ENCODE measurements around the gene SLC29A3. TPM values are rescaled to one million over a fixed set of nuclear protein-coding genes. Genes with fewer than 3 reads are reported as not detected.

Gene SLC29A3
- total and polyA plus RNA-seq, 2 donors from 2014 or later, result 5.3 to 5.7 TPM

GRCh38 chr10:71280216-71280615, 38.8 kb upstream of the SLC29A3 start:
- no peaks in the 10 kb centered on the region for H3K36me3 ChIP-seq (ENCODE audit: control insufficient read depth in 2 of 3, insufficient read depth in 3 of 3, low read length in 3 of 3)
- no peaks in the 10 kb centered on the region for H3K9me3 ChIP-seq (ENCODE audit: control insufficient read depth in 2 of 3, insufficient read depth in 1 of 3, low read length in 3 of 3)
- no peak overlapping the region for H3K27ac ChIP-seq (ENCODE audit: low read depth in 2 of 2, low read length in 2 of 2)
- no peak for FAIRE-seq
- H3K9ac ChIP-seq (ENCODE audit: low read length in 3 of 3), result no peak overlapping the region
- H3K27me3 ChIP-seq (ENCODE audit: control insufficient read depth, insufficient read depth, low read length), result no peaks in the 10 kb centered on the region
- DNase-seq, result no peak
- TF ChIP-seq CTCF (IDR thresholded peaks at IDR 0.05; ENCODE audit: borderline replicate concordance, extremely low read depth, insufficient read depth), result no peak
- no peak overlapping the region for H3K4me3 ChIP-seq (ENCODE audit: low read length in 3 of 3)
- peaks cover 0 to 20% (median 6%) of the 10 kb centered on the region in 3 donors for H3K4me1 ChIP-seq (ENCODE audit: control insufficient read depth in 2 of 3, insufficient read depth in 2 of 3, low read depth in 1 of 3, low read length in 3 of 3)
- intact Hi-C loops (cut with DNase I), result loop anchor here (10.0 kb wide), 1 partner anchor 365 kb away; no protein-coding TSS in a partner anchor

GRCh38 chr10:71280825-71281224, 38.2 kb upstream of the SLC29A3 start:
- no peaks in the 10 kb centered on the region for H3K36me3 ChIP-seq (ENCODE audit: control insufficient read depth in 2 of 3, insufficient read depth in 3 of 3, low read length in 3 of 3)
- no peak overlapping the region for H3K4me3 ChIP-seq (ENCODE audit: low read length in 3 of 3)
- DNase-seq (no peak), FAIRE-seq (no peak)
- H3K9ac ChIP-seq (ENCODE audit: low read length in 3 of 3), result no peak overlapping the region
- intact Hi-C loops (cut with DNase I), result loop anchor here (10.0 kb wide), 1 partner anchor 366 kb away; no protein-coding TSS in a partner anchor
- H3K4me1 ChIP-seq (ENCODE audit: control insufficient read depth in 2 of 3, insufficient read depth in 2 of 3, low read depth in 1 of 3, low read length in 3 of 3), result peaks cover 0 to 20% (median 6%) of the 10 kb centered on the region in 3 donors
- H3K27me3 ChIP-seq (ENCODE audit: control insufficient read depth, insufficient read depth, low read length), result no peaks in the 10 kb centered on the region
- no peak overlapping the region for H3K27ac ChIP-seq (ENCODE audit: low read depth in 2 of 2, low read length in 2 of 2)
- no peaks in the 10 kb centered on the region for H3K9me3 ChIP-seq (ENCODE audit: control insufficient read depth in 2 of 3, insufficient read depth in 1 of 3, low read length in 3 of 3)
- no peak for TF ChIP-seq CTCF (IDR thresholded peaks at IDR 0.05; ENCODE audit: borderline replicate concordance, extremely low read depth, insufficient read depth)

- FAIRE-seq (no peak), DNase-seq (no peak)
- TF ChIP-seq CTCF (IDR thresholded peaks at IDR 0.05; ENCODE audit: borderline replicate concordance, extremely low read depth, insufficient read depth), result no peak
- H3K4me1 ChIP-seq (ENCODE audit: control insufficient read depth in 2 of 3, insufficient read depth in 2 of 3, low read depth in 1 of 3, low read length in 3 of 3), result peaks cover 0 to 20% (median 6%) of the 10 kb centered on the region in 3 donors
- no peak overlapping the region for H3K9ac ChIP-seq (ENCODE audit: low read length in 3 of 3)
- no peak overlapping the region for H3K27ac ChIP-seq (ENCODE audit: low read depth in 2 of 2, low read length in 2 of 2)
- intact Hi-C loops (cut with DNase I), result loop anchor here (10.0 kb wide), 1 partner anchor 367 kb away; no protein-coding TSS in a partner anchor
- no peaks in the 10 kb centered on the region for H3K9me3 ChIP-seq (ENCODE audit: control insufficient read depth in 2 of 3, insufficient read depth in 1 of 3, low read length in 3 of 3)
- no peaks in the 10 kb centered on the region for H3K27me3 ChIP-seq (ENCODE audit: control insufficient read depth, insufficient read depth, low read length)
- H3K36me3 ChIP-seq (ENCODE audit: control insufficient read depth in 2 of 3, insufficient read depth in 3 of 3, low read length in 3 of 3), result no peaks in the 10 kb centered on the region
- H3K4me3 ChIP-seq (ENCODE audit: low read length in 3 of 3), result no peak overlapping the region
These were observed 37.3 kb upstream of the SLC29A3 start for GRCh38 chr10:71281646-71282322.
